Smooth muscle cell (in vitro differentiated cells): ENCODE results near the gene CDKAL1. TPM values are rescaled to one million over a fixed set of nuclear protein-coding genes. Genes with fewer than 3 reads are reported as not detected.

Experiments
- DNase-seq: peaks from one replicate; lab custom pipeline; 2025; ENCODE audit not compliant: unreplicated experiment; lab: John Stamatoyannopoulos, UW
- H2AFZ ChIP-seq: fragments of 200-600 bp; sonication (generic); 2 replicates; pipeline ENCODE4 v1.6.0; 2016; ENCODE audit warnings: antibody characterized with exemption, low read depth, mild to moderate bottlenecking
- H3F3A ChIP-seq: fragments of 200-600 bp; sonication (generic); 2 replicates; pipeline ENCODE4 v1.6.0; 2017; ENCODE audit warnings: antibody characterized with exemption, low read depth
- H3K27ac ChIP-seq: fragments of 200-600 bp; sonication (generic); 2 replicates; pipeline ENCODE4 v1.5.1; 2016; ENCODE audit warnings: low read depth, mild to moderate bottlenecking
- H3K27me3 ChIP-seq: fragments of 200-600 bp; sonication (generic); 2 replicates; pipeline ENCODE4 v1.6.1; 2016; ENCODE audit warnings: low read depth, mild to moderate bottlenecking
- H3K36me3 ChIP-seq: fragments of 200-600 bp; sonication (generic); 2 replicates; pipeline ENCODE4 v1.5.1; 2016; ENCODE audit warnings: low read depth
- H3K4me1 ChIP-seq: fragments of 200-600 bp; sonication (generic); 2 replicates; pipeline ENCODE4 v1.5.1; 2016; ENCODE audit warnings: low read depth
- H3K4me2 ChIP-seq: fragments of 200-600 bp; sonication (generic); 2 replicates; pipeline ENCODE4 v1.6.0; 2016; ENCODE audit warnings: mild to moderate bottlenecking
- H3K4me3 ChIP-seq: fragments of 200-600 bp; sonication (generic); 2 replicates; pipeline ENCODE4 v1.5.1; 2016; ENCODE audit warnings: mild to moderate bottlenecking
- H3K79me2 ChIP-seq: fragments of 200-600 bp; sonication (generic); 2 replicates; pipeline ENCODE4 v1.6.0; 2016; ENCODE audit warnings: low read depth, mild to moderate bottlenecking
- H3K9ac ChIP-seq: fragments of 200-600 bp; sonication (generic); 2 replicates; pipeline ENCODE4 v1.6.0; 2016; ENCODE audit warnings: low read depth
- H3K9me3 ChIP-seq: fragments of 200-600 bp; sonication (generic); replicated peaks from 2 replicates; pipeline ENCODE4 v1.5.1; 2016; ENCODE audit warnings: low read depth
- H4K20me1 ChIP-seq: fragments of 200-600 bp; sonication (generic); 2 replicates; pipeline ENCODE4 v1.6.0; 2016; ENCODE audit warnings: low read depth
- WGBS: methylation state at CpG from one replicate; pipeline ENCODE4 v1.1.7; 2016; ENCODE audit warnings: low lambda C conversion rate; 5-methylcytosine and 5-hydroxymethylcytosine counted together
- polyA plus RNA-seq: library from polyadenylated mRNA; unstranded; fragments of >200 nt; fragmentation: Nextera tagmentation; extraction: Ambion mirVana; gene quantifications from 2 replicates; pipeline ENCODE4 v1.2.1, GENCODE V29; 2016
- total RNA-seq: library from RNA; depleted of rRNA; stranded (reverse); fragments of >200 nt; gene quantifications from 2 replicates; pipeline ENCODE4 v1.2.3, GENCODE V29; 2014
- TF ChIP-seq, protein P1 (sequence below): fragments of 200-600 bp; sonication (generic); IDR thresholded peaks from 2 replicates; pipeline ENCODE4 v1.5.1; 2017; ENCODE audit warnings: borderline replicate concordance, mild to moderate bottlenecking, antibody characterized with exemption; ENCODE audit not compliant: insufficient read depth, poor library complexity, severe bottlenecking

Gene CDKAL1
- total and polyA plus RNA-seq, 2 experiments from 2014 or later = 16.5 to 16.6 TPM

DNA sequence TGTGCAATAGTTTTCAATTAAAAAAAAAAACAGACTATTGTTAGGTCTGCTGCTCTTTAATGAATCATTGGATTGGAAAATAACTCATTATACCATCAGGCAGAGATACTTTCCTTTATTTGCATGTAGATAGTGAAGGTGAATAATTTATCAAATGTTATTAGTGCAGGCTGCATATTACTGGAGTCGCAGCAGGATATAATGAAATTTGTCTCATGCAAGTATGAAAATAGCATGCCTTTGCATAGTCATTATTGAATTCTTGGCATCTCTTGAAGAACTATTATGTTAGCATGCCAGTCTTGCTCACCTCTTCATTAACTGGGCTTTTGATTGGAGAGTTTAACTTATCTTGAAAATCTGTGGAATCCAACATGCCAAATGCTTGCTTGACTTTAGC lies 241.7 kb downstream of the CDKAL1 start:
- Histone ChIP-seq H3K4me3 (no peak overlapping the region), H4K20me1 (no peaks in the 10 kb centered on the region), H3K9ac (no peak overlapping the region), H3K27me3 (no peaks in the 10 kb centered on the region), H3K27ac (no peak overlapping the region), H3K36me3 (no peaks in the 10 kb centered on the region), H2AFZ (no peak overlapping the region), H3K4me1 (no peaks in the 10 kb centered on the region), H3K9me3 (no peaks in the 10 kb centered on the region), H3K4me2 (no peak overlapping the region), H3F3A (no peaks in the 10 kb centered on the region), H3K79me2 (no peaks in the 10 kb centered on the region)
- TF ChIP-seq, protein P1, sequence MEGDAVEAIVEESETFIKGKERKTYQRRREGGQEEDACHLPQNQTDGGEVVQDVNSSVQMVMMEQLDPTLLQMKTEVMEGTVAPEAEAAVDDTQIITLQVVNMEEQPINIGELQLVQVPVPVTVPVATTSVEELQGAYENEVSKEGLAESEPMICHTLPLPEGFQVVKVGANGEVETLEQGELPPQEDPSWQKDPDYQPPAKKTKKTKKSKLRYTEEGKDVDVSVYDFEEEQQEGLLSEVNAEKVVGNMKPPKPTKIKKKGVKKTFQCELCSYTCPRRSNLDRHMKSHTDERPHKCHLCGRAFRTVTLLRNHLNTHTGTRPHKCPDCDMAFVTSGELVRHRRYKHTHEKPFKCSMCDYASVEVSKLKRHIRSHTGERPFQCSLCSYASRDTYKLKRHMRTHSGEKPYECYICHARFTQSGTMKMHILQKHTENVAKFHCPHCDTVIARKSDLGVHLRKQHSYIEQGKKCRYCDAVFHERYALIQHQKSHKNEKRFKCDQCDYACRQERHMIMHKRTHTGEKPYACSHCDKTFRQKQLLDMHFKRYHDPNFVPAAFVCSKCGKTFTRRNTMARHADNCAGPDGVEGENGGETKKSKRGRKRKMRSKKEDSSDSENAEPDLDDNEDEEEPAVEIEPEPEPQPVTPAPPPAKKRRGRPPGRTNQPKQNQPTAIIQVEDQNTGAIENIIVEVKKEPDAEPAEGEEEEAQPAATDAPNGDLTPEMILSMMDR = no peak
- 100% methylated on average over 1 of the region's 1 CpG for WGBS
- DNase-seq = no peak

DNA sequence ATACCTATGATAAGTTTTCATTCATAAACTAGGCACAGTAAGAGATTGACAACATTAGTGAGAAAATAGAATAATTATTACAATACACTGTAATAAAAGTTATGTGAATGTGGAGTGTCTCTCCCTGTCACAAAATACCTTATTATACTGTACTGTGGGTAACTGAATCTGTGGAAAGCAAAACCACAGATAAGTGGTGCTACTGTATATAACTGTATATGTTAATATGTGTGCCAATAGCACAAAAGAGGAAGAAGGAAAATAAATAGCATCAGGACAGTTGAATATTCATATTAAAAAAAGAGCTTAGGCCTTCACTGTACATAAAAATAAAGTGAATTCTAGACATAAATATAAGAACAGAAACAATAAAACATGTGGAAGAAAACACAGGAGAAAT lies 243.5 kb downstream of the CDKAL1 start:
- no peaks in the 10 kb centered on the region for H3K36me3 ChIP-seq
- no peak for DNase-seq
- no peaks in the 10 kb centered on the region for H3K4me1 ChIP-seq
- H2AFZ ChIP-seq = no peak overlapping the region
- no peaks in the 10 kb centered on the region for H3K79me2 ChIP-seq
- H3K27ac ChIP-seq = no peak overlapping the region
- H3K27me3 ChIP-seq = no peaks in the 10 kb centered on the region
- H3K4me2 ChIP-seq = no peak overlapping the region
- no peak overlapping the region for H3K9ac ChIP-seq
- H4K20me1 ChIP-seq = no peaks in the 10 kb centered on the region
- H3K4me3 ChIP-seq = no peak overlapping the region
- no peaks in the 10 kb centered on the region for H3K9me3 ChIP-seq
- H3F3A ChIP-seq = no peaks in the 10 kb centered on the region
- TF ChIP-seq, protein P1 = no peak

DNA sequence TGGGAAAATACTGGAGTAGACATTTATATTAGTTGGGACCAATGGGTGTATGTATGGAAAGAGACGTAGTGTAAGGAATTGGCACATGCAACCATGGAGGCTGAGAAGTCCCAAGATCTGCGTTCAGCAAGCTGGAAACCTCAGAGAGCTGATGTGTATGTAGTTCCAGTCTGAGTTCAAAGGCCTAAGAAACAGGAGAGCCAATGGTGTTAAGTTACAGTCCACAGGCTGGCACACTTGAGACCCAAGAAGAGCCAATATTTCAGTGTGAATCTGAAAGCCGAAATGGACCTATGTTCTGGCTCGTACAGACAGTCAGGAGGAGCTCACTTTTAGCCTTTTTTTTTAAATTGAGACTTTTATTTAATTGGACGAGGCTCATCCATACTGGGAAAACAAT lies 244.2 kb downstream of the CDKAL1 start:
- no peaks in the 10 kb centered on the region for H3K9me3 ChIP-seq
- H3K36me3 ChIP-seq = no peaks in the 10 kb centered on the region
- H3K4me3 ChIP-seq = no peak overlapping the region
- WGBS = 98% methylated on average over 5 of the region's 5 CpGs
- no peaks in the 10 kb centered on the region for H3K79me2 ChIP-seq
- H3K9ac ChIP-seq = no peak overlapping the region
- TF ChIP-seq, protein P1 = no peak
- H3K4me1 ChIP-seq = no peaks in the 10 kb centered on the region
- no peak for DNase-seq
- H3F3A ChIP-seq = no peaks in the 10 kb centered on the region
- H2AFZ ChIP-seq = no peak overlapping the region
- H3K27ac ChIP-seq = no peak overlapping the region
- no peaks in the 10 kb centered on the region for H3K27me3 ChIP-seq
- no peak overlapping the region for H3K4me2 ChIP-seq
- no peaks in the 10 kb centered on the region for H4K20me1 ChIP-seq

DNA sequence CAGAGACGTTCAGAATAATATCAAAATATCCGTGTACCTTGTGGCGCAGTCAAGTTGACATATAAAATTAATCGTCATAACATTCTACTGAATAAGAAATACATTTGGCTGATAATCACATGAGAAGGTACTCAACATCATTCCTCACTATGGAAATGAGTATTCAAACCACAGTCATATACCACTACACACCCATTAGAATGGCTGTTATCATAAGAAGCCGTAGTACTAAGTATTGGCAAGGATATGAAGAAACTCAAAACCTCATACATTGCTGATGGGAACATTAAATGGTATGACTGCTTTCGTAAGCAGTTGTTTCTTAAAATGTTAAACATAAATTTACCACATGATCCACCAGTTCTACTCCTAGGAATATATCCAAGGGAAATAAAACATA lies 244.7 kb downstream of the CDKAL1 start:
- 98% methylated on average over 6 of the region's 6 CpGs for WGBS
- Histone ChIP-seq H3K79me2 (no peaks in the 10 kb centered on the region), H3K27me3 (no peaks in the 10 kb centered on the region), H3F3A (no peaks in the 10 kb centered on the region), H3K4me1 (no peaks in the 10 kb centered on the region), H2AFZ (no peak overlapping the region), H3K4me2 (no peak overlapping the region), H4K20me1 (no peaks in the 10 kb centered on the region), H3K9ac (no peak overlapping the region), H3K4me3 (no peak overlapping the region), H3K9me3 (no peaks in the 10 kb centered on the region), H3K27ac (no peak overlapping the region), H3K36me3 (no peaks in the 10 kb centered on the region)
- no peak for DNase-seq
- TF ChIP-seq, protein P1 = no peak
